NAMALWA (cell line): ENCODE data around the gene DCAF8.

Source experiments
- DNase-seq: peaks from one replicate; pipeline ENCODE4 v3.0.0-alpha.2; 2015; ENCODE audit warnings: low spot score

Gene DCAF8

DNA sequence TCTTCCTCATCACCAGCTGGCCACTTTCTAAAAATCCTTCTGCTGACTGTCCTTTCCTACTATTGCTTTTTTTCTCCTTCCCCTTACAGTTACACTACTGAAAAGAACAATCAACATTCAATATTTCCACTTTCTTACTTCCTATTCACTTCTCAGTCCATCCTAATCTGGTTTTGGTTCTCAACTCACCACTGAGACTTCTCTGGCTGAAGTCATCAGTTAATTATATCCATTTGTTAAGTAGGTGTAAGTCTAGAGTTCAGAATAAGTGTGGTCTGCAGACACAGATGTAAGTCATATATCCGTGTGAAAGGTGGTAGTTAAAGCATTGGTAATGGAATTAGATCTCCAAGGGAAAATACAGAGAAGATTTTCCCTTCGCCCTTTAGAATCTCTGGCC, 35.7 kb downstream of the DCAF8 start:
- DNase-seq, result no peak

DNA sequence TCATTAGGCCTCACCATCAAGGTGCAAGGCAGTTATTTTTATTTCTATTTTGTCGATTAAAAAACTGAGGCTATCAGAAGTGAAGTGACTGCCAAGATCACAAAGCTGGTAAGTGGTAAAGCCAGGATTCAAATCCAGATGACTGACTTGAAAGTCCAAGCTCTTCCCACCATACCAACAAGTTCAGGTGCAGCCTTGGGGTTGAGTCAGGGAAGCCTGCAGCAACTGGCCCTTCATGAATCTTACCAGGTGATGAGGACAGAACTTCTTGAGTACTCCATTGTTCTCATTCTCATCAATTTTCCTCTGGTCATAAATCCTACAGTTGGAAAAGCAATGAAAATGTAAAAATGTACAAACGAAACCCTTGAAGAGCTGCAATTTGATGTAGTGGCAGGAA, 37.0 kb downstream of the DCAF8 start:
- no peak for DNase-seq

DNA sequence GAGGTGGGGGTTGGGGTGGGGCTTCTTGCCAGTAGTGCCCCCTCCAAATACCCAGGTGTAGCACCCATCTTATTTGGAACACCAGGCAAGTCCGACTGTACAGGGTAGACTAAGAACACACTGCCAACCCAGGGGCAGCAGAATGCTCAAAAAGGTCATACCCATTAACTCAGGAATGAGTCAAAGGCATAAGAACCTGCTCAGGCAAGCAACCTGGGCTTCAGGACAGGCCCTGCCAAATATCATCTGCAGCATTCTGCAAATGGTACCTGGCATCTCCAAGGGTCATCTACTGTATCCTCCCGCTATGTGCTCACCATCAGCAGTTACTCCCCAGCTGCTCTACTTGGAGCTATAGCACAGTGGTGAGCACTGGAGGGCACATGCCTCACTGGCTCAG, 37.7 kb downstream of the DCAF8 start:
- DNase-seq, result no peak

DNA sequence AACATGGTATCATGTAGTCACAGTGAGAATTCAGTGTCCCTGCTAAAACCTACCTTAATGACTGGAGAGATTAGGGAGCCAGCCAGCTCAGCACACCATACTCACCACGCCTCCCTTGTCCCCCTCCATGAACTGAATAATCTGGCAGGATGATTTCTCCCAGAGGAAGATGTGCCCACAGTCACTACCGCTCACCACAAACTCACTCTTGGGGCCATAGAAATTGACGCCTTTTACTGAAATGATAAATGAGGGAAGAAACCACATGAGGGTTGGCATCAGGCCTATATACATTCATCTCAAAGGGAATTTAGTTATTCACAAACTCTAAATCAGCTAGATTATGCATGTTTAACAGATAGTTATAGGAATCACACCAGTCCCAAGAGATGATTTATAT, 39.8 kb downstream of the DCAF8 start:
- DNase-seq, result no peak

DNA sequence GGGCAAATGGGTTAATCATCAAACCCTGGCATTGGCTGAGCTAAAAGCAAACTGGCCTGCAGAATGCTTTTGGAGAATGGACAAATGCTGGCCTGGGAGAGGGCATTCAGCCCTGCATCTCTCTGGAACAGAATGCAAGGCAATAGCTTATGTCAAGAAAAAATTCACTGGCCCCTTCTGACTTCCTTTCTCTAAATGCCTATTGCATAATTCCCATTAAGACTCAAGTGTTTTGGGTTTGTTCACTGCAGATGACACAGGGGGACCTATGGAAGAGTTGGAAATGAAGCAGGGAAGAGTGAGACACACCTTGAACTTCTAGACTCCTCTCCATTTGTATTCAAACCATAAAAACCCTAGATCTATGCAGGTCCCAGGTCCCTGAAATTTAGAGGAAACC, 41.3 kb downstream of the DCAF8 start:
- no peak for DNase-seq

DNA sequence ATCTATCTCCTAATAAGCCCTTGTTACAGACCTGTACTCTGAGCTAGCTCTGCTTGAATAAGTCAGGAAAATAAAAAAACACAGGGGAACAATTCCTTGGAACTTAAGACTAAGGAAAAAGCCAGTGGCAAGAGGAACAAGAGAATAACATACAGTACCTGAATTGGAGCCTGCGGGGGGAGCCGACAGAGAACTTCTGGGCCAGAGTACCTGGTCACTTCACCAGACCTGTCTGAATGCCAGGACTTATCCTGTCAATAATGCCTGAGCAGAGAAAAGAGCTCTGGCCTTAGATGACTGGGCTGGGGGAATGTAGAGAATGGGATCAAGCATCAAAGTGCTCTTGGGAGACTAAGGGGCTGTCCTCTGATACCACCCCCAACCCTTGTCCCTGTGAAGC, 42.0 kb downstream of the DCAF8 start:
- no peak for DNase-seq

DNA sequence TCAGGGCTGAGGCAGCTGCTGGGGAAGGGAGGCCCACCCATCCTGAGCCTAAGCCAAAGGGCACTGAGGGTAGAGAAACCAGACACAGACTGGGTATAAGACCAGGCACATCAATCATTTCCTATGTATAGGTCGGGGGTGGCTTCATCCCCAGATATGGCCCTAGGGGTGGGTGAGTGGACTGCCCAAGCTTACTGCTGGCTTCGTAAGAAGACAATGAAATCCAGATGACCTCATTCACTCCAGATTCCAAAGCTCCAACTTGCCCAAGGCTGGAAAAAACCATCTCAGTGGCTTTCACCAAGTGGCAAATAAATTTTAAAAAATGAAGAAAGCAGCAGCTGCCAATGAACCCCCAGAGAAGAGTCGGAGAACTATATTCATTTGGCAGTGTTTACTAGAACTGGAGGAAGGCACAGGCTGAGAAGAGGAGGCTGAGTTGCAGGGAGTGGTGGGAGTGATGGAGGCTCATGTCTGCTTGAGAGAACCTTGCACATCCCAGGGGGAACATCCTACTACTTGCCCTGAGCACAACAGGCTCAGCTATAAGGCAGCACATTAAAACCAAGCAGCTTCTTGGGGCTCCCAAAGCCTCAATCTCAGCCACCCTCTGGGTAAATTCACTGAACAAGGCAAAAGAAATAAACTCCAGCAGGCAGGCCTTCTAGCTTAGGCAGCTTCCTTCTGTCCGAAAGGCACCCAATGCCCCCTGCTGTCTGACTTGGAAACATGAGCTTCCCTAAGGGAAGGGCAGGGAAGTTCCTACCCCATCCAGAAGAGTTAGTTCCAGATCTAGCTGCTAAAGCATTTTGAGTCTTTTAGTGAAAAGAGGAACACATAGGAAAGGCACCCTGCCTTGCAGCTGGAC, 43.1 kb downstream of the DCAF8 start:
- DNase-seq, result no peak

DNA sequence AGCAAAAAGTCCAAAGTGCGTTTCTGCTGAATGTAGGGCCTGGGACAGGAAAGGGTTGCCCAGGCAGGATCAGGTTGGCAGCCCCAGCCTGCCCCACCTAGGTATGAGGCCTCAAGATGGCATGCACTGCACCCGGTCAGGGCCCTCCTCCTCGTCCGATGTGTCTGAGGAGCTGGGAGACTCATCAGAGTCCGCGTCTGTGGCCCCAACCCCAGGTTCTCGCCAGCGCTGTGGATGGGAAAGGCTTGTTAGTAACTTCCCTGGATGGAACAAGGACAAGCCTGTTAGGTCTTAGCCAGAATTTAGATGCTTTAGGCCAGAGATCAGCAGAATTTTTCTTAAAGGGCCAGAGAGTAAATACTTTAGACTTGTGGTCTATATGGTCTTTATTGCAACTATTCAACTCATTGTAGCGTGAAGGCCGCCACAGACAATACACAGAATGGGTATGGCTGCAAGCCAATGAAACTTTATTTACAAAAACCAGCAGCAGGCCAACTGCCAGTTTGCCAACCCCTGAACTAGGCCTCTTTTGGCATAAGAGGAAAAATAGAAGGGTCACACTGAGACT, 44.8 kb downstream of the DCAF8 start:
- no peak for DNase-seq

DNA sequence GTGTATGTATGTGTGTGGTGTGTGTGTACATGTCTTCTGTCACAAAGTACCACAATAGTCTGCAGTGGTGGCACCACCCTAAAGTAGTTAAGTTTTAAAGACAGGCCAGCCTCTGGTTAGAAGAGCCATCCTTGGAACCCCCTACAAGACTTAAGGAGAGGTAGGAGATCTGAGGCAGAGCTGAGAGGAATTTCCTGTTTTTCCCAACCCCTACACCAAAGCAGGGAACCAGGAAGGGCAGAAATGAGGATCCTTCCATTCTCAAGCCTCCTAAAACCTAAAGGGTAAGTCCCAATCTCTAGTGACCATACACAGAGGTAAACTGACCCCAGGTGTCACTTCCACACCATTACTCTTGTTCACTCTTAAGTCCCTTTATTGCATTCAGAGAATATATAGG, 46.0 kb downstream of the DCAF8 start:
- no peak for DNase-seq

DNA sequence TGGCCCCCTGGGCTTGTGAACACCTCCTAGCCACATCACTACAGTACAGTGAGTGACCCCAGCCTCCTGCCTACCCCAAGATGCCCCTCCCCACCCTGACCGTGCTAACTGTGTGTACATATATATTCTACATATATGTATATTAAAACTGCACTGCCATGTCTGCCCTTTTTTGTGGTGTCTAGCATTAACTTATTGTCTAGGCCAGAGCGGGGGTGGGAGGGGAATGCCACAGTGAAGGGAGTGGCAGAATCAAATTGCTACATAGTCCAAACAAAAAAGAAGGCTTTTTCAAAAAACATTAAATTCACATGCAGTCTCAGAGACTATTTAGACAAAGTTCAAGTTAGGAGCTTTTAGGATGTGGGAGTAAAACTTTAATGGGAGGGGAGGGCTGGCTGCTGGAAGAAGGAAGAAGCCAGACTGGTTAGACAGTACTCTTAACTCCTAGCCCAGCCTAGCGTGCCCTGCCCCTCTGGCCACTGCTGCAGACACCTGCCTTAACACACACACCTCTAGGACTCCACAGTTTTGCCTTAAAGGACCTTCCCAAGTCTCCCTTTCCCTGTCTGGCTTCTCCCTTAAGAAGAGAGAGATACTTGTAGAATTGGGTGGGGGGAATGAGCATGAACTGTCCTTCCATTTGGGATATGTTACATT, 47.7 kb downstream of the DCAF8 start:
- DNase-seq, result no peak

DNA sequence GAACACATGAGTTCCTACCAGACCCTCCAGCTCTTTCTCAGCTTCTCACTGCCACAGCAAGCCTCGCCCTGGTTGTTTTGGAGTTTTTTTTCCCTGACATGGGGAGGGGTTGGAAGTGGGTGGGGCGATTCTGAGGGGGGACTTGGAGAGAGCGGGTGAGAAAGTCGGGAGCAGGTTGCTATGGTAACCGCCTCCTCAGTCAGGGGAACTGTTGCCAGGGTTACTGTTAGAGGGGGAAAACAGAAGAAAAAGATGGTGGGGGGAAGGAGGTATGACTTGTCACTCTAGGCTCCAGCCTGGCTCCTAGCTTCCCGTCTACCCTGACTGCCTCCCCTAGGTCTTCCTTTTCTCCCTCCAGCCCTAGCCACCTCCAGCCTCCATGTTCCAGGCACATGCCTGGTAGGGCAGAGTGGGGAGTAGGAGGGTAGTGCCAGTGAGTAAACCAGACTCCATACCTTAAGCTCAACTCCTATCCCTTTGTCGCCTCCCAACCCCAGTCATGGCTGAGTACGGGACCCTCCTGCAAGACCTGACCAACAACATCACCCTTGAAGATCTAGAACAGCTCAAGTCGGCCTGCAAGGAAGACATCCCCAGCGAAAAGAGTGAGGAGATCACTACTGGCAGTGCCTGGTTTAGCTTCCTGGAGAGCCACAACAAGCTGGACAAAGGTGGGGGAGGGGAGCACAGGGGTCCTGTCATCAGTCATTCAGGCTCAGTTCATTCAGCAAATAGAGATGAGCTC, 51.1 kb downstream of the DCAF8 start:
- no peak for DNase-seq

DNA sequence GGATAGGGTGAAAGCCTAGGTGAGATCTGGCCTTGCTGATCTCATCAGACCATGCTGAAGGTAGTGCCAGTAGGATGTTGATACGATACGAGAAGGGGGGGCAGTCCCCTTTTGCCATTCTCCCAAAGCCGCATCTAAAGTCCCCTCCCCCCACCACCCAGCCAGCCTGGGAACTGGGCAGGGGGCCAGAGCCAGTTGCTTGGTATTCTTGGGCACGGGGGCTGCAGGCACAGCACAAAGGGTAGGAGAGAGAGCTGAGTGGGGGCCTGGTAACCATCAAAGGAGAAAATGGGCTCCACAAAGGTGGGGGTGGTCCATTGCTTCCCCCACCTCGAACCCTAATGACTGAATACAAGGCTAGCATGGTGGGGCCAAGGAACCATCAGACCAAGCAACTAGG, 51.8 kb downstream of the DCAF8 start:
- no peak for DNase-seq

DNA sequence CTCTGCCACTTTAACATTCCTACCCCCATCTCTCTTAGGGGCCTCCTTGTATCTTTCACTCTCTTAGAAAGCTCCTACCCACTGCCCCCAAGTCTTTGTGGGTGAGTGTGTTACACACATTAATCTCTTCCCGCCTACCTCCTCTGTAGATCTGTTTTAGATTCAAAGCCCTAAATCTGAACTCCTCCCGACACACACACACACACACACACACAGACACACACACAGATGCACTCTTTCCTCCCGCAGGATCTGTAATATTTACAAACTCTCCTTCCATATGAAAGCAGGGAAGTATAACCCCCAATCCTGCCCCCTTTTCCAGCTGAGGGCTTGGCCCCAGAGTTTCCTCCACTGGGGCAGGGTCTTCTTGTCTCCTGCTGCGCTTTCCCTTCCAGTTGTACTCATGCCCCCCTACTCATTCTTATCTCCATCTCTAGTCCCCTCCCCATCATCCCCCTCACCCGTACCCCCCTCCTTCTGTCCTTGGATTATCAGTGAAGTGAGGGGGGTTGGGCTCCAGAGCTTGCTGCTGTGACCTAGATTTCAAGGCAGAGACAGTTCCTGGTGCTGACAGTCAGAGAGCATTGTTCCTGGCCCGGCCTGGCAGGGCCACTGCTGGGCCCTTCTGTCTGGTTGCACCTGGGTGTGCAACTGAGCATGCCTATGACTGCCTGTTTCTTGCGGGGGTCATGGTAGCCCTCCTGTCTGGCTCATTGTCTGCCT, 52.9 kb downstream of the DCAF8 start:
- DNase-seq, result no peak

DNA sequence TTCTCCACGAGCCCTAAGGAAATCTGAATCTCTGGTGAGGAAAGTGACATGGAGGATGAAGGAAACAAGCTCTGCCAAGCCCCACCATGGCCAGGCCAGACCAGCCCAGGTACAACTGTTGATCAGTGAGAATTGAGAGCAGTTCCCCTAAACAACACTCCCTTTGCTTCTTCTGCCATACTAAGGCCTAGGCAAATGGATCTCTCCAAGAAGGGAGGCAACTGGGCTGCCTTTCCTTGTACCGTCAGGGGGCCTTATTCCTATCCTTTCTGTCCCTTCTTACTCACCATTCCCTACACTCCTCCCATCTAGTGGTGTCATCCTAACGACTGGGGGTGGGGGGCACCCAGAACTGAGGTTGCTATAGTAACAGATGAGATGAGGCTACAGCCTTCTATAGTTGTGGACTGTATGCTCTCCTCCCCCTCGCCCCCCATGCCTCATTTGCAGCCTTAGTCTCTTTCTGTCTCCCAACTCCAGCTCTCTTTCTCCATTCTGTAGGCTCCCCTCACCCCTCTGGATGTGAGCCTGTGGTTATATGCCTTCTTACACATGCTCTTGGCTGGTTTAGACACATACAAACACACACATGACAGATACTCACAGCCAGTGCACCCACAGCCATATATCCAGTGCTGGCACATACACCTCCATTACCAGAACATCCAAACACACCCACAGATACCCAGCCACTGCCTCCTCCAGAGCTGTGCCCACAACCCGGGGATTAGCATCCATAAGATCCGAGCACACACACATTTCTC, 53.6 kb downstream of the DCAF8 start:
- no peak for DNase-seq

DNA sequence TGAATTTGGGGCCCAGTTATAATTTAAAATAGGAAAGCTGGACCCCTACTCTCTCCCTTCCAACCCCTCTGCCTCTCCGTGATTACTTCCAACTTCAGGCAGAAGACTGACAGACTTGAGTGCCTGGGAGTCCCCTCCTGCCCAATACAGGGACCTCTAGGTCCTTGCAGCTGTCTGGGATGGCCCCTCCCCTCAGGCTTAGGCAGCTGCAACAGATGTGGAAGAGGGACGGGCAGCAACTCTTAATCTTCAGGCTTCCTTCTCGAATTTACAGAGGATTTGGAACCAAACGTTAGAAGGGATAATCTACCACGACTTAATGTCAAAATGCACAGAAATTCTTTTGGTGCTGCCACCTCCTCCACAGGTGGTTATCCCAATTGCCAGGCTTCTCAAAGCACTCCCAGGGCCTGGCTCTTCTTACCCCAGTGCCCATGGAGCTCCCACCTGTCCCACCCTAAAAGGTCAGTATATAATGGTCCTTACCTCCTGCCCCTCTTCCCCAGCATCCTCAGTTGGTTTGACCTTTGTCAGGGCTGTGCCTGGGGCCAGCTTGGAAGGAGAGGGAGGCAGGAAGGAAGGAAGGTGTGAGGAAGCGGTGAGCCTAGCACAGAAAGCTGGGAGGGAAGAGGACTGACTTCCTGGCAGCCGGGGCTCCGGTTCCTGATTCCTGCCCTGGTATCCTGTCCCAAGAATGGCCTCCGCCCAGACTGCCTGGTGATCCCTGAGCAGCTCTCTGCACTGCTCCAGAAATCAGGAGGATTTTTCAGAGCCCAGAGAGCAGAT, 54.4 kb downstream of the DCAF8 start:
- DNase-seq, result no peak

DNA sequence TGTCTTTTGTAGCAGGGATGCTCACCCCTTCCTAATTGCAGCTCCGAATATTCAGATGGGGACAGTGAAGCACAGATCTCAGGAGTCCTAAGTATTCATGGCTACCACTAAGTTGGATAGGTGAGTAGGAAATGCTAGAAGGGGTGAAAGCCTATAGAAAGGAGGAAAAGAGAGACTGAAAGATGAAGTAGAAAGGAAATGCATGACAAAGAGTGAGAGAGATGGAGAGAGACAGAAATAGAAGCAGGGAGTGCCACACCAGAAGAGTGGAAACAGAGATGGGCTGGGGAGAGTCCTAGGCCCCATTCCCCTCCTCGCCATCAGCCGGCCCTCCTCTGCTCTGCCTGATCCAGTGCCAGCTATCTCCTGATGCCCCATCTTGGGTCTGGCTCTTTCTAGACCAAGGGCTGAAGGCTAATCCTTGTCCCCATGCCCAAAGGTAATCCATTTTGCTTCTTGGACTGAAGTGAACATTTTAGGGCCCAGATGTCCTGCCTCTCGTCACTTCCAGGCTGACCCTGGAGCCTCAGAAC, 55.2 kb downstream of the DCAF8 start:
- DNase-seq, result no peak

DNA sequence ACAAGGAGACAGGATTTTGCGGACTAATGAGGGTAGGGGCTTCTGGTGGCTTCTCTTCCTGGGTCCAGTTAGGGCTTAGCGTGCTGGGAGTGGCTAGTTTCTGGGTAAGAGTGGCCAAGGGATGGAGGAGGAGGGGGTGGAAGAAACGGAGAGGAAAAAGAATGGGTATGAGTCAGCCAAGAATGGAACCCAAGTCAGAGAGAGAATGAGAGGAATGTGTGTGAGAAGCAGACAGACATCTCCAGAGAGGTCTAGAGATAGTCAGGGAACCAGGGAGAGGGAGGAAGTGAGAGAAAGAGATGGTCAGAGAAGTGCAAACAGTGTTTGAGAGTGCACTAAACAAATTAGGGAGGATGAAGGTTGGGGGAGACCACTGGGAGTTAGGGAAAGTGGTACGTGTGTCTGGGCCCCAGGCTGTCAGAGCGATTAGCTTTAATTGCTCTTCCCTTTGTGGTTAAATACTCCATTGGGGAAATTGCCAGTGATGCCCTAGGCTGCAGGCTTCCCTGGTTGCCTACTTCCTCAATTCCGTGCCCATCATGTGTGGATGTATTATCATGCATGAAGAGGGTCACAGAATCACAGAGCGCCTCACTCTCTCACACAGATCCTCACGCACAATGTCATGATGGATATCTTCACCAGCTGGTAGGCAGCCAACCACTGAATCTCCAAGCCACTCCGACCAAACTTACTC, 55.8 kb downstream of the DCAF8 start:
- peak; percentile 42 for DNase-seq

DNA sequence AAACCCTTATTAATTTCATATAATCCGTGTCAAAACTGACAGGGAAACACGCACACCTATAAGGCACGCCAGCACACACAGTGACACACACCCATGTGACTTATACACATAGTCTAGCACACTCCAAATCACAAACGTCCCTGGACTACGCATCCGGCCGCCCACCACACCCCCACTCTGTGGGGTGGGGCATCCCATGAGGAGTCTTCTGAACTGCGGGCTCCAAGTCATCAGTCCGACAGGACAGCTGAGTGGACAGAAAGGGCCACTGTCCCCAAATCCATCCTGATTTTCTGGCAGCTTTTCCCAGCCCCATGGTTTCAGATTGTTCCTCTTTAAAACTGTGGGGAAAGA, 56.3 kb downstream of the DCAF8 start:
- DNase-seq, result peak; percentile 46

DNA sequence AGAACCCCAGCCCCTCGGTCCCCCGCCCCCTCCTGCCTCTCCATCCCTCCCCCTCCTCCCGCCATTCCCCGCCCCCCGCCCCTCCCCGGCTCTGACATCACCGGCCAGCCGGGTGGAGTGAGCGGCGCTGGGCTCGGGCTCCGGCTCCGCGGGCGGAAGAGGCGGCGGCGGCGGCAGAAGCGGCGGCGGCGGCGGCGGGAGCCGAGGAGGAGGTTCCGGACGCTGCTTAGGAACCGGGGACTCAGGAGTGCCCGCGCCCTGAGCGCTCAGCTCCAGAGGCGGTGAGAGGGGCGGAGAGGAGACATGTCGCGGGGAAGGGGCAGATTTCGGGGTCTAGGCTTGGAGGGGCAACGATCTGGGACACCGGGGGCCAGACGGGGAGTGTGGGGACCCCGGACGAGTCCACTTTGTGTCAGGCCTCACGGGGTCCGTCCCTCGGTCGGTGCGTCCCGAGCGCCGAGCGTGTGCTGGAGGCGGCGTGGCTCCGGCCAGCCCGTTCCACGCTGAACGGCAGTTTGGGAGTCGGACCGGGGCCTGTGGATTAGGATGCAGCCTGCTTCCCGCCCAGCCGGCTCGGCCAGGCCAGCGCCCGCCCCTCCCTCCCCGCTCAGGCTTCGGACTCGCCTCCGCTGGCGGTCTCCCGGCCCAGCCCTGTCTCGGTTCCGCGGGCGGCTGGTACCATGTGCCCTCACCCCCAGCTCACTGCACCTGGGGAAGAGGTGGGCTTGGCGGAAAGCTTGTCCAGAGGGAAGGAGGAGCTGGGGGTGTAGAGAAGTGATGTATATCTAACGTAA, 56.9 kb downstream of the DCAF8 start, which contains the start of gene PEA15:
TSS of gene PEA15 (plus strand) at position 143 of the 794 bp plus-strand sequence. CDS start 6,161 bp downstream, outside the sequence.
- DNase-seq, result peak; percentile 73
